Stimulated activated CD4-positive, alpha-beta T cell treated with anti-CD3 and anti-CD28 coated beads, TNF-alpha, amount 100 ng/mL, for 48 hours (primary cell): Measurements from ENCODE around the gene IL3RA.
"Not testable (repeated sequence)": the region's sequence is repeated elsewhere in the genome, so short reads cannot be mapped to it uniquely, and the experiment has no call there.

ENCODE experiments used
- DNase-seq, 3 donors: peaks; one replicate each; pipeline ENCODE4 v3.0.0-alpha.2; 2020; ENCODE audit warnings: low read depth in 3 of 3

The IL3RA gene

DNA sequence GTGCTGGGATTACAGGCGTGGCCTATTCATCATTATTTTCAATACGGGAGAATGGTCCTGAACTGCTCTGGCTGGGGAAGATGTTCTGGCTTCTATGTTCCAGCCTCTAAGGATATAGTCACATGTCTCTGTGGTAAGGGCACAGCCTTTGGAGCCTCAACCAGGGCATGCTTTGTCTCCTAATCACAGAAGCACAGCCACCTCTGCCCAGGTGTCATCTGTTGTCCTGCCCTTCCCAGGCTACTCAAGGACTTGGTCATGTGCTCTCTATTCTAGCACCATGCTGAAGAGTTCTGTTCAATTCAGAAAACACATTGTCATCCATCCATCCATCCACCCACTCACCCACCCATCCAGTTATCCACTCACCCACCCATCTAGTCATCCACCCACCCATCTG, 86.6 kb downstream of the IL3RA start:
- no peak for DNase-seq

DNA sequence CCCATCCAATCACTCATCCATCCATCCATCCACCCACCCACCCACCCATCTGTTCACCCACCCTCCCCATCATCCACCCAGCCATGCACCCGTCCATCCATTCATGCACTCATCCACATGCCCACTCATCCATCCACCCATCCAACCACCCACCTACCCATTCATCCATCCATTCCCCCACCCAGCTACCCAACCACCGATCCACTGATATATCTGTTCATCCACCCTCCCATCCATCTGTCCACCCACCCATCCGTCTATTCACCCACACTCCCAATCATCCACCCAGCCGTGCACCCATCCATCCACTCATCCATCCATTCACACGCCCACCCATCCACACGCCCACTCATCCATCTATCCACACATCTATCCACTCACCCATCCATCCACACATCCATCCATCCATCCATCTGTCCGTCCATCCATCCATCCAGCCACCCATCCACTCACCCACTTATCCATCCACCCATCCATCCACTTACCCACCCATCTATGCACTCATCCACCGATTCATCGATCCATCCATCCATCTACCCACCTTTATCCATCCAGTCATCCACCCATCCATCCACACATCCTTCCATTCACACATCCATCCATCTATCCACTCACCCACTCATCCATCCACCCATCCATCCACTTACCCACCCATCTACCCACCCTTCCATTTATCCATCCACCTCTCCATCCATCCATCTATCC, 87.7 kb downstream of the IL3RA start:
- DNase-seq: no peak

DNA sequence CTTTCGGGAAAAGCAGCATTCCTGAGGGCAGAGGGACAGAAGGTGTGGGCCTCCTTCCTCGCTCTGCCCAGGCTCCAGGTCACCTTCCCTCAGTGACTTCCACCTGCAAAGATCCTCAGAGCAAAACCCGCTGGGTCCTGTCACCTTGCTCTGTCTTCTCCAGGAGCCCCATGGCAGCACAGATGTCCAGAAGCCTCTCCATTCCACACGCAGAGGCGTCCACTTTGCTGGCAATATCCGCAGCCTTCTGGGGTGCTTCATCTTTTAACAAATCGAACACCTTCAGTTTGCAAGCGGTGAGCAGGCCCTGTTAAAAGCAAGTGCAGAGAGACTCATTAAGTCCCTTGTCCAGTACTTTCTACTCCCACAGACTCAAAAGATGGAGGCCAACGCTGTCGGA, 88.8 kb downstream of the IL3RA start:
- DNase-seq: no peak

DNA sequence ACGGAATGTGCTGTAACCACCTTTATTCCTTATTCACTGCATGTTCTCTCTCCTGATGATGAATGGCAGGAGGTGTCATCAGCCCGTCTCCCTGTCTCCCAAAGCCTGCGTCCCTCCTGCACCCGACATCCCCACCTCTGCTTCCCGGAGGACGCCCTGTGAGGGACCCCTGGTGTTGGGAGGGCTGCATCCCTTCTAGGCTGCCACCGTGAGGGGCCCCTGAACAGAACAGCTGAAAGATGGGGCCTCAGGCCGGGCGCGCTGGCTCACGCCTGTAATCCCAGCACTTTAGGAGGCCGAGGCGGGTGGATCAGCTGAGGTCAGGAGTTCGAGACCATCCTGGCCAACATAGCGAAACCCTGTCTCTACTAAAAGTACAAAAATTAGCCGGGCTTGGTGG, 89.7 kb downstream of the IL3RA start:
- not testable (repeated sequence) for DNase-seq

DNA sequence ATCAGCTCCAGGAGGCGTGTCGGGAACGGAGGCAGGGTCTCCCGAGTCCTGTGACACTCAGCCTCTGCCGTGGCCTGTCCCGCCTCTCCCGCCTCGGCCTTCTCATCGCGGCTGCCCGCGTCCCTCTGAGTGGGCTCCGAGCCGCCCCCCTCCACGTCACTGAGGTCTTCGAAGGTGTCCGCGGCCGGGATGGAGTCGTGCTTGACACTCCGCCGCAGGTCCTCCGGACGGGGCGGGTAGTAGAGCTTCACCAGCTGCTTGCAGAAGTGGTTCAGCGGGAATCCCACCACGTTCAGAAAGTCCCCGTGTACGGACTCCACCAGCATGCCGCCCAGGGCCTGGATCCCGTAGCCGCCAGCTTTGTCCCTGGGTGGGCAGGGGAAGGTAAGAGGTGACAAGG, 91.2 kb downstream of the IL3RA start:
- DNase-seq: no peak

DNA sequence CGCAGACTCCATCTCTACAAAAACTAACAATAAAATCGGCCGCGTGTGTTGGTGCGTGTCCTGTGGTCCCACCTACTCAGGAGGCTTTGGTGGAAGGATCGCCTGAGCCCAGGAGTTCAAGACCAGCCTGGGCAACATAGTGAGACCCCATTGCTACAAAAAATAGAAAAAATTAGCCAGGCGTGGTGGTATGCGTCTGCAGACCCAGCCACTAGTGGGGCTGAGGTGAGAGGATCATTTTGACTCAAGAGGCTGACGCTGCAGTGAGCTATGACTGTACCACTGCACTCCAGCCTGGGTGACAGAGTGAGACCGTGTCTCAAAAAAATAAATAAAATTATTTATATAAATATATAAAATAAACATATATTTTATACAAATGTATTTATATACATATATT, 93.9 kb downstream of the IL3RA start:
- DNase-seq: no peak
